HUDEP-2 (cell line): ENCODE data around the gene MCUB.
"Not testable (repeated sequence)": the region's sequence is repeated elsewhere in the genome, so short reads cannot be mapped to it uniquely, and the experiment has no call there.

Source experiments
- DNase-seq, 76 experiments: peaks; one replicate each; lab custom pipeline; 2025; ENCODE audit not compliant: unreplicated experiment in 76 of 76; lab: John Stamatoyannopoulos, UW

MCUB gene

DNA sequence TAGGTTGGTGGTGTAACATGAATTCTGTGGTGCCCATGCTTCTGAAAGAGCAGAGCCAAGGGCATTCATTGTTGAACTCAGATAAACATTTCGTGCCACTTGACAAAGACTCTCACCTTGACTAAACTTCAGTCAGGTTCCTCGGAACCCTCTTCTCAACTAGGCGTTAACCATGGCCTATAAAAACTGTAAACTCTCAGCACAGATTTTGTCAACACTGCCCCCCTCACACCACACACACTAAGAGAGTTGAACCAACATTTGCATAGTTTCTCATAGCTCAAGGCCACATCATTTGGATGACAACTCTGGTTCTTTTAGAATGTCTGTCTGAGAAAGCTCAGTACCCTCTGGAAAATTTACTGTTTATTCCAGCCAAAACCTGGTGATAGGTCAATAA lies 115.1 kb downstream of the MCUB start:
- DNase-seq = no peak

DNA sequence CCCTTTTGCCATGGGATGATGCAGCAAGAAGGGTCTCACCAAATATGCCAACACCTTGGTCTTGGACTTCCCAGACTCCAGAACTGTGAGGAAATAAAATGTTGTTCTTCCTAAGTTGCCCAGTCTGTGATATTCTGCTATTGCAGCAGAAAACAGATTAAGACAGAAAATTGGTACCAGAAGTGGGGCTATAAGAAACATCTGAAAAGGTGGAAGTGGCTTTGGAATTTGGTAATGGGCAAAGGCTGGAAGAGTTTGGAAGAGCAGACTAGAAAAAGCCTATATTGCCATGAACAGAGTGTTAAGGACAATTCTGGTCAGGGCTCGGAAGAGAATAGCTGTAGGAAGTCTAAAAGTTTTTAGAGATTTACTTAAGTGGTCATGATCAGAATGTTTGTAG lies 115.8 kb downstream of the MCUB start:
- no peak for DNase-seq

DNA sequence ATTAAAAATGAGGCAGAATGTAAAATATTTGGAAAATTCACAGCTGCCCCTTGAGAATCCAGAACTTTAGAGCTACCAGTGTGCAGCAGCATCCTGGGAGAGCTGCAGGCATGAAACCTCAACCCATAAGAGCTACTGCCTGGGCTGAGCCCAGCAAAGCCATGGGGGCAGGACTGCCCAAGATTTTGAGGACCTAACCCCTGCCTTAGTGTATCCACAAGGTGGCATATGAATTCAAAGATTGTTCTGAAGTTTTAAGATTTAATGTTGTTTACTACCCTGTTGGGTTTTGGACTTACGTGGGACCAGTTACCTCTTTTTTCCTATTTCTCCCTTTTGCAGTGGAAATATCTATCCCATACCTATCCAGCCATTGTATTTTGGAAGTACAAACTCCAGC lies 116.8 kb downstream of the MCUB start:
- peak in 1 of 76 experiments; percentile 7 for DNase-seq

DNA sequence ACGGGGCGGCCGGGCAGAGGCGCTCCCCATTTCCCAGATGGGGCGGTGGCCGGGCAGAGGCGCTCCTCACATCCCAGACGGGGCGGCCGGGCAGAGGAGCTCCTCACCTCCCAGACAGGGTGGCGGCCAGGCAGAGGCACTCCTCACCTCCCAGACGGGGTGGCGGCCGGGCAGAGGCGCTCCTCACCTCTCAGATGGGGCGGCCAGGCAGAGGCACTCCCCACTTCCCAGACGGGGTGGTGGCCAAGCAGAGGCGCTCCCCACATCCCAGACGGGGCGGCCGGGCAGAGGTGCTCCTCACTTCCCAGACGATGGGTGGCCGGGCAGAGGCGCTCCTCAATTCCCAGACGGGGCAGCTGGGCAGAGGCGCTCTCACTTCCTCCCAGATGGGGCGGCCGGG lies 118.4 kb downstream of the MCUB start:
- not testable (repeated sequence) for DNase-seq

DNA sequence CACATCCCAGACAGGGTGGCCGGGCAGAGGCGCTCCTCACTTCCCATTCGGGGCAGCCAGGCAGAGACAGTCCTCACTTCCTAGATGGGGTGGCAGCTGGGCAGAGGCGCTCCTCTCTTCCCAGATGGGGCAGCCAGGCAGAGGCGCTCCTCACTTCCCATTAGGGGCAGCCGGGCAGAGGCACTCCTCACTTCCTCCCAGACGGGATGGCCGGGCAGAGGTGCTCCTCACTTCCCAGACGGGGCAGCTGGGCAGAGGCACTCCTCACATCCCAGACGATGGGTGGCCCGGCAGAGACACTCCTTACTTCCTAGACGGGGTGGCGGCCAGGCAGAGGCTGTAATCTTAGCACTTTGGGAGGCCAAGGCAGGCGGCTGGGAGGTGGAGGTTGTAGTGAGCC lies 118.9 kb downstream of the MCUB start:
- DNase-seq = not testable (repeated sequence)

DNA sequence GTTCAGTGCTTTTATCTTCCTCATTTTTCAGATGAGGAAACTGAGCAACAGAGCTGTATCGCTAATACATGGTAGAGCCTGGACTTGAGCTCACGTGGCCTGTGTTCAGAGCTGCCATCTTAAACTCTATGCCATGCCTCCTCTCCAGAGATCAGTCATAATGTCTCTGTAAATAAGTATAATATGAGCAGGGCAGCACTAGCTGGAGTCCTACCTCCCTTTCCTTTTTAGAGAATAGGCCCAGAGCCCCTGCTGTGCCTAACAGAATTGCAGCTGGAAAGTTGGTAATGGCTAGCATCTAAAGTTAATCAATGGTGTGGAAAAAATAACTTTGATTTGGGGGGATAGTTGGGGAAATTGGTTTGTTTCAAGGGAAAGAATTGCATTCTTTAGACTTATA lies 122.8 kb downstream of the MCUB start:
- no peak for DNase-seq

DNA sequence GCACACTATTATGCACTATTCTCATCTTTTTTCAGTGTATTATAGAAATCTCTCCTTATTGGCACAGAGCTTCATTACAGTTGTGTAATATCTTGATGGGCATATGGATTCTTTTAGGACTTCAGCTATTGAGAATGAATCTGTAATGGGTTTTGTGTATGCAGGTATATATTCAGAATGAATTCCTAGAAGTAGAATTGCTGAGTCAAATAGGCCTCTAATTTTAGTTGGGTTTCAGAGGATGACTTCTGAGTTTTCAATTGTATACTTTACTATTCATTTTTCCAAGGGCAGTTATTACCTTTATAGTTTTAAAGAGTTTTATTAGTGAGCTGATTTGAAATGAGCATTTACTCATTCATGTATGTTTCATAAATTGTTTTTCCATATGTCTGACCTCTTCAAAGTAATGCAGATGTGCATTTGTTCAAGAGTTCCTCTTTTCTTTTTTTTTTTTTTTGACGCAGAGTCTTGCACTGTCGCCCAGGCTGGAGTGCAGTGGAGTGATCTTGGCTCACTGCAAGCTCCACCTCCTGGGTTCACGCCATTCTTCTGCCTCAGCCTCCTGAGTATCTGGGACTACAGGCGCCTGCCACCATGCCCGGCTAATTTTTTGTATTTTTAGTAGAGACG lies 123.7 kb downstream of the MCUB start:
- no peak for DNase-seq

DNA sequence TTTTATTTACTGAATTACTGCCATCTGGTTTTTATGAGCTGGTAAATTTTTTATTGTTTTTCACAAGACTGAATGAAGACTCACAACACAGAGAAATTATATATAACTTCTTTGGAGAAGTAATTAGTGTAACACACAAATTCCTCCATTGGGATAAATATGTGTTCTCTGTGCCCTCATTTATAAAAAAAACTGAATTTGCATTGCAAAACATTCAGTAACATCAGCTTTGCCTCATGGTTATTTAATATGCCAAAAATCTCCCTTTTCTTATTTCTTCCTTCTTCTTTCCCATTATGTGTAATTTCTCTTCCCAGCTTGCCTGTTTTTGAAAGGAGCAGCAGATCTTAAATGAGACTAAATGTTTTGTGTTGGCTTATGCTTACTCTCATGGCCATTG lies 124.7 kb downstream of the MCUB start:
- no peak for DNase-seq

DNA sequence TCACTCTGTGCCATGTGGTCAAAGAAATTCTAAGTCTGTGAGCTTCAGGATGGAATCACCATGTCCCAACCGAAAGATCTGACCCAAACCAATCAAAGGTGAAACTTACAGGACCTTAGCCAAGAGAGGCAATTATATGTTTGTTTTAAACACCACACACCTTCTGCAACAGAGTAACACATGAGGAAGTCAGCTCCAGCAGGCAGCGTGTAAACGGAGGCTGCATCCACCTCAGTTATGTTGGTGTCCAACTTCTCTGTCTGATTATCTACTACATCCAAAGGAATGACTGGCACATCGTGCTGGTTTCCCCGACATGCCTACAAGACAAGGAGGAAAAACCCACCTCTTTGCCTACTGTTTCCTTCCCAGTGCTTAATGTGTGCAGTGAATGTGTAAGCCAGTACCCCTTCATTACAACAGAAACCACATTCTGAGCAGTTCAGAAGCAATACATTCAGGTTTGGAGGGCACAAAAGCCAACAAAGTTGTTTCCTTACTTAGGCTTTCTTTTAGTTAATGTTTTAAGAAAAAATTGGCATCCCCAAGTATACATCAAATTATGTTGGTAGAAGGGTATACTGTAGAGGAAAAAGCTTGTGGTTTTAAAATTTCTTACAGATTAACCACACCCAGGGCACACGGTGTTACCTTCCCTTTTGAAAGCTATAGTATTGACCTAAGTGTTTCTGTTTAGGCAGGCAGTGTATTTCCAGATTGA lies 130.8 kb downstream of the MCUB start:
- no peak for DNase-seq

DNA sequence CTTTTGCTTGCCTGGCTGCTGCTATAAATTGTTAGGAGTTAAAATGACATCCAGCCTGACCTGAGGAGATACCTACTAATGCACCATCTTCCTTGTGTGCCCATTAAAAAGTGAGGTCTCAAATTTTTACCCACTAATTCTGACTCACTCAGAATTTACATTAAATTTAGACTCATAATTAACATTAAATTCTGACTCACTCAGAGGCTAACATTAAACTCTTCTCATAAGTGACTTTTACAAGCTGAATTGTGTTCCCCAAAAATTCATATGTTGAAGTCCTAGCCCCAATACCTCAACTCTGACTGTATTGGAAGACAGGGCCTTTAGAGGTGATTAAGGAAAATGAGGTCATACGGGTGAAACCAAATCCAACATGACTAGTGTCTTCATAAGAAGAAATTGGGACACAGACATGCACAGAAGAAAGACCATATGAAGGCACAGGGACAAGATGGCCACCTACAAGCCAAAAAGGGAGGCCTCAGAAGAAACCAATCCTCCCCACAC lies 131.4 kb downstream of the MCUB start:
- no peak for DNase-seq

DNA sequence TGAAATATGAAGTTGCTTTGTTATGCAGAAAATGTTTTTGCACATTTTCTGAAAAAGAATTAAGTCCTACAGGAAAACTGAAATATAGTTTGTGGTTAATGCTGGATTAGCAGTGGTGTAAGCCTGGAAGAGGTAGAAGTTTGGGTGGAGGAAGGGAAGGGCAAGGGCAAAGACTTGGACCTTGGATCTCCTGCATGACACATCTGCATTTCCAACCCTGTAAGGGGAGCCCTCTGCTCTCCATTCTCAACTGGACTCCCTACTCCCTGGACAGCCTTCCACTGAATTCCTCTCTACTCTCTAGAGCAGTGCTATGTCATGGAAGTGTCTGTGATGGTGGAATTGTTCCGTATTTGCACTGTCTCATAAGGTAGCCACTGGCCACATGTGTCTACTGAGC lies 138.6 kb downstream of the MCUB start:
- no peak for DNase-seq

DNA sequence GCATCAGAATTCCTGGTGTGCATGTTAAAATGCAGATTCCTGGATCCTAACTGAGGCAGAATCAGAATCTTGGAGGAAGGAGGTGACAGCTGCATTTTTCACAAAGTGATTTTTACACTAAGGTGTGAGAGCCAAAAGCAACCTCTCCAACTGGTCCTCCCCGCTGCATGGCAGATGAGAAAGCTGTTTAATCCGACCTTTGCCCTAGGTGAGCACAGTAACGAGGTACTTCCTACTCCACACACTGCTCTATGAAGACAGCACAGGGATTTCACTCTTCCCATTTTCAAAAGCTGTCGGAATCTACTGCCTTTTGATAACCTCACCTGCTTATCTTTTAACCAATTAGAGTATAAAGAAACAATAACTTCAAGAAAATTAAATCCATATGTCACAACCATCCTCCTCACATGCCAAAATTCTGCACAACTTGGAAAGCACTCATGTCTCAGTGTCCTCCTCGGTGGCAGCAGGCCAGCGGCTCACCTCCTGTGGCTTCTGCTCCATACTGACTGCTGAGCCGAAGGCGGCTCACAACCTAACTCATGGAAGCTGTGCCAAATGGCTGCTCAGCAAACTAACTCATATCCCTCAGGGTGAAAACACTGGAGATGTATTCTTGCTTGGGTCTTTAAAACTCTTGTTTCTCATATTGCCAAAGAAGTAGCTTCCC lies 139.6 kb downstream of the MCUB start:
- DNase-seq = no peak

DNA sequence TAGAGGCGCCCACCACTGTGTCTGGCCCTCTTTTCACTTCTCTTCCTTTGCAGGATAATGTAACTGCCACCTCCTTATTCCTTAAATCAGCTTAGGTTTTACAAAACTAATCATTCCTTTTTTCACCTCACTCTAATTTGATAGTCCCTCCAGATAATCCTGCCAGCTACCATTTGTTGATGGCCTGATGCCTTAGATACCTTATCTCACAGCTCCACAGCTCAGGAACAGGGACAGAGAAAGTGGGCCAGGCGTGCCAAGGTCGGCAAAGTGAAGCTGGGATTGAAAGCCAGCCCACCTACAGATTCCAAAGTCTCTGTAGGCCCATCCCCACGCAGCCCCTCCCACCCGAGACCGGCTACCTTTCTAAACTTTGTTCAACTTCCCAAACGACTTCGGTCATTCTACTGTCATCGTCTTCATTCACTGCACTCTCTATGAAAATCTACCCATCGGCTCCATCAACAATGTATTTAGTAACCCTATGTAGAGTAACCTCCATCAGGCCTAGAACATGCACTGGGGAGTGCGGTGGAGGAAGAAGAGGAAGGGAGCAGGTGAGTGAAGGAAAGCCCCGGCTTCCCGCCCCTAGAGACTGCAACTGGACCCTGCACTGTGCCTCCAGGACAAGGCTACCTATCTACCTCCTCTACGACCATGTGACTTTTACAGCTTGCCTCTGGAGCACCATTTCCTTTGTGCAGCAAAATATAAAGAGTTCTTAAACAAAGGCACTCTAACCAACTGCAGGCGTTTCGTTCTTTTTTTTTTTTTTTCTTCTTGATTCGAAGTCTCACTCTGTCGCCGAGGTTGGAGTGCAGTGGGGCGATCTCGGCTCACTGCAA lies 141.7 kb downstream of the MCUB start:
- DNase-seq = peak in 24 of 76 experiments; percentile 1 to 37 (median 7)

DNA sequence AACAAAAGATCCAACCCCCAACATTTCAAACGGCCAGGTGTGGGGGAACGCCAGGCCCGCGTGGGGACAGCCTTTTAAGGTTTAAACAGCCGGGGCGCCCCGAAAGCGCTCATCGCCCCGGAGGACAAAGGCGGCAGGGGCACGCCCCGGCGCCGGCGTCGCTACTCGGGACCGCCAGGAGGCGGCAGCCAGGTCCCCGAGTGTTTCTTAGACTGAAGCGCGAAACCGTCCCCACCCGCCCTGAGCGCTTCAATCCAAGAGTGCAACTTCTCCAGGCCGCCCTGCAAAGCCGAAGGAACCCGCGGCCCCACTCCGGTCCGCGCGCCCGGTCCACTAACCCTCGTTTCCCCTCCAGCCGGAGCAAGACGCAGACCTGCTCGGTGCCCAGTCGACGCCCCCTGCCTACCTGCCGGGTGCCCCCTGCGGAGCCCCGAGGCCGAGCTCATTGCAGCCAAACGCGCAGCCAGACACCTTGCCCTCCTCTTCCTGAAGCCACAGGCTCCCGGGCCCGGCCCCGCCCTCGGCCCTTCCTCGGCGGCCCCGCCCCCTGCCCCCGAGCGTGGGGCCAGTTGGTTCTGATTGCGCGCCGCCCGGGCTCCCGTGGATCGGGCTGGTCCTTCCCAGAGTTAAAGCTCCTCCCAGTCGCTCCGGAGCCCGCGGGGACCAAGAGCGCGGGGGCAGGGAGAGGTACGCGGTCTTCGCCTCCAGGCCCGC lies 143.1 kb downstream of the MCUB start, which contains the start of gene CASP6:
Gene CASP6 (minus strand): TSS at position 496 of the 714 bp plus-strand sequence. CDS start 50 bp downstream, at position 446.
- DNase-seq = peak in 74 of 76 experiments; percentile 1 to 87 (median 66)

DNA sequence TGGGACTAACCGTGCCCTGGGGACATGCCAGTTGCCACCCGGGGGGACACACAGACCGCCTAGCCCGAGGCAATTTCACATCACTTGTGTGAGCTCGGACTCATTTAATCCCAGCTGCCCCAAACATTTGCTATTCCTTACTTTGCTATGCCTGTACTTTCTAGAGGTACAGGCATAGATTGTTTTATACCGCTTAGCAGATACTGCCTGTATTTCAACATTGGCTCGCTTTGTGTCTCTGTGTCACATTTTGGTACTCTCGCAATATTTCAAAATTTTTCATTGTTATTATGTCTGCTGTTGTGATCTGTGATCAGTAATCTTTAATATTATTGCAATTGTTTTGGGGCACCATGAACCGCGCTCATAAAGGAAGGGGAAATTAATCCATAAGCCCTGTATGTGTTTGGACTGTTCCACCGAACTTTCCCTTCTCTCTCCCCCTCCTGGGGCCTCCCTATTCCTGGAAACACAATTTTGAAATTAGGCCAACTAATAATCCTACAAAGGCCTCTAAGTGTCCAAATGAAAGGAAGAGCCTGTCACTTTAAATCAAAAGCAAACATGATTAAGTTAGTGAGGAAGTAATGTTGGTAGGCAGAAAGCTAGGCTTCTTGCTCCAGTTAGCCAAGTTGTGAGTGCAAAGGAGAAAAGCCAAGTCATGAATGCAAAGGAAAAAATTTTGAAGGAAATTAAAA lies 143.8 kb downstream of the MCUB start:
- DNase-seq = peak in 1 of 76 experiments; percentile 19

DNA sequence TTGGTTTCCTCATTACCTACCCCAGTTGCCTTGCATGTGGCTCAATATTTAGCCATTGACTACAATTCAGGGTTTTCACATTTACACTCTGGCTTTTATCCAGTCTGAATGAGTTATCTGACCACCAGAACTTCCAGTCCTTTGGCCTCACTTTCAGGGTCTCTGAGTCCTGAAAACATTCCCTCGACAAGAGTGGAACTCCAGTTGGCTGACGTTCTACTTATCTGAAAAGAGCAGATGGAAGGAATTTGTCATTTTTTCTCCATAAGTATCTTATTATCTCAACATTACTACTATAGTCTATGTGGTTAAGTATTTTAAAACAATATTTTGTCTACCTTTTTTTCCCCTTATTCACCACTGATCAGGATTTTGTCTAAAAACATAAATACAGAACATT lies 148.4 kb downstream of the MCUB start:
- no peak for DNase-seq

DNA sequence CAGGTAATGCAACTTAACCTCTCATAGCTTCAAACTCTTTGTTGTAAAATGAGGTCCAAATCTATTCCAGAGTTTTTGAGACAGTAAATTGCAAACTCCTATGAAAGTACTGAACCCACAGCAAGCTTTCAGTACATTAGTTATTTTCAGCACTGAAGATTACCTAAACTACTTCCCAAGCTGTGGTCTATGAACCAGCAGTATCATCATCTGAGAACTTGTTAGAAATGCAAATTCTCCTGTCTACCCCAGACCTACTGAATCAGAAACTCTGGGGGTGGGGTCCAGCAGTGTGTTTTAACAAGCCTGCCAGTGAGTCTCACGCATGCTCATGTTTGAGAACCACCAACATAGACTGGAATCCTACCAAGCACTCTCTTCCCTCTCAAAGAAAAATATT lies 148.9 kb downstream of the MCUB start:
- DNase-seq = no peak

DNA sequence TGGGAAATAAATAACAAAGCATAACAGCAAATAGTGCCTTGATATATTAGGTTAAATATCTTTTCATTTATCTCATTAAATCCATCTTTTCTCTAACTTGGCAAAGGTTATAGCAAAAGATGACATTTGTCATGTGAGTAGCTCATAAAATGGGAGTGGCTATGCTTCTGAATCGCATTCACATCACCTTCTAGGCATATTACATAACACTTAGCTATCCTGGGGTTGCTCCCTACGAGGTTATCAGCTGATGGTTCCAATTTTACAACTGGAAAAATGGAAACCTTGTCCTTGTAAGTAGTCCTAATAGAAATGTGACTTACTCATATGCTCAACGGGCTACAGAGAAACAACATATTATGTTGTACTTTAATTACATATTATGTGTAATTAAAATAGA lies 153.5 kb downstream of the MCUB start:
- no peak for DNase-seq

DNA sequence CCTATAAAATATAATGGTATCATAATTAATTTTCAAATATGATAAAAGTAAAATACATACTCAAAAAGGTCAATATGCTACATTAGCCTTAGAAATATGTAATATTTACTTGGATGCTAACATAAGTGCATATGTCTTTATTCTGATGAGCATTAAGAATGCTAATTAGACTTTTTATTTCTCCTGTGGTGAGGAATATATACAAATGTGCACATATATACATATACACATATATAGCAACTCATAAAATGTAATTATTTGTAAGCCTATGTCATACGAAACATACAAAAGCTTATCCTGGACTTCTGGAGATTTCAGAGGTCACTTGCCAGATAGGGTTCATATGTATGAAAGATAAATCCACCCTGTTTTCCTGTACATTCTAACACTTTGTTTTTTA lies 158.7 kb downstream of the MCUB start:
- no peak for DNase-seq
